GM21576 (cell line): ENCODE data around the gene GNPTAB.
"Not testable (repeated sequence)": the region's sequence is repeated elsewhere in the genome, so short reads cannot be mapped to it uniquely, and the experiment has no call there.

ENCODE experiments used
- ATAC-seq: cut with Tn5 transposase; IDR thresholded peaks from one replicate; pipeline ENCODE4 v1.9.1; 2021; ENCODE audit warnings: mild to moderate bottlenecking, moderate library complexity; ENCODE audit not compliant: unreplicated experiment

Gene GNPTAB

DNA sequence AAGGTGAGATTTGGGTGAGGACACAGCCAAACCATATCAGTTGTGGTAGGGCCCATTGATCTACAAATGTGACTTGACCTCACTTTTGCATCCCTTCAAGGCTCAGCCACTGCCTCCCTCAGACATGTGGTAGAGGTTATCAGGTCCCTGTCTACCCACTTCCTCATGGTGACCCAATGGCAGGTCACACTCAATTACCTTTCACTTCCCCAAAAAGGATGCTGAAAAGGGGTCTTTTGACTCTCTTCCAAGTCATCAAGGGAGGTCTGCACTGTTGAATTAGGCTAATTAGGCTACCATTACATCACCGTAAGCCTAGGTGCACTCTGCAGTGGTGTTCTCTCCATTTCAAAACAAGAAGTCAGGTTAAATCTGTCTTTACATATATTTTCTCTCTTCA, 24.0 kb upstream of the GNPTAB start:
- peak; percentile 50 for ATAC-seq

- ATAC-seq: no peak
These were observed 22.2 kb upstream of the GNPTAB start for GRCh38 chr12:101852998-101853397.

DNA sequence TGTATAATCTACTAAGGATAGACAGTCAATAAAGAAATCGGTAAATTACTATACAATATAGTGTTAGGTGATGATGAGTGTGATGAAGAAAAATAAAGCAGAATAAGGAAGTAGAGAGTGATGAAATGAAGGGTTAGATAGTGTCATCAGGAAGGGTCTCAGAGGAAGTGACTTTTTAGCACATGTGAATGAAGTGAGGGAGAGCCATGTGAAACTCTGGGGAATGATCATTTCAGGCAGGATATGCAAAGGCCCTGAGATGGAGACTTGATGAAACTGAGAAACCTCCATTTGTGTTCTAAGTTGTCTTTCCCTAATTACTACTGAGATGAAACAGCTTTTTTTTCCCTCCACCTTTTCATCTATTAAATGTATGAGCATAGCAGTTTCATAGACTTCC, 19.4 kb upstream of the GNPTAB start:
- no peak for ATAC-seq

DNA sequence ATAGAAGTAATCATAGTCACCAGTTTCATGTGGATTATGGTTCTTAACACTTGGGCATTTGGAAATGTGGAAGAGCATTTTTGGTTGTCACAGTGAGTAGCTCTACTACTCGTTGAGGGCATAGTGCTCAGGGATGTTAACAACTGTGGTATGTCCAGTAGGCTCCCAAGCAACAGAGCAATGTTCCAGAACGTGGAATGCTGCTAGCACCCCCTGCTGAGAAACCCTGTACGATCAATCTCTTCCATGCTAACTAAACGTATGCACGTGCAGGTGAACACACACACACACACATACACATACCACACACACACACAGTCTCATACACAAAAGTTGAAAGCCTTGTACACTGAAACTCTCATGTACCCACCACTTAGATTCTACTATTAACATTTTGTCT, 16.6 kb upstream of the GNPTAB start:
- ATAC-seq: no peak

- ATAC-seq: no peak
These were observed 14.5 kb upstream of the GNPTAB start for GRCh38 chr12:101845137-101845711.

- ATAC-seq: no peak
These were observed 10.3 kb upstream of the GNPTAB start for GRCh38 chr12:101841069-101841468.

GRCh38 chr12:101839324-101840283, 8.8 kb upstream of the GNPTAB start:
- no peak for ATAC-seq

DNA sequence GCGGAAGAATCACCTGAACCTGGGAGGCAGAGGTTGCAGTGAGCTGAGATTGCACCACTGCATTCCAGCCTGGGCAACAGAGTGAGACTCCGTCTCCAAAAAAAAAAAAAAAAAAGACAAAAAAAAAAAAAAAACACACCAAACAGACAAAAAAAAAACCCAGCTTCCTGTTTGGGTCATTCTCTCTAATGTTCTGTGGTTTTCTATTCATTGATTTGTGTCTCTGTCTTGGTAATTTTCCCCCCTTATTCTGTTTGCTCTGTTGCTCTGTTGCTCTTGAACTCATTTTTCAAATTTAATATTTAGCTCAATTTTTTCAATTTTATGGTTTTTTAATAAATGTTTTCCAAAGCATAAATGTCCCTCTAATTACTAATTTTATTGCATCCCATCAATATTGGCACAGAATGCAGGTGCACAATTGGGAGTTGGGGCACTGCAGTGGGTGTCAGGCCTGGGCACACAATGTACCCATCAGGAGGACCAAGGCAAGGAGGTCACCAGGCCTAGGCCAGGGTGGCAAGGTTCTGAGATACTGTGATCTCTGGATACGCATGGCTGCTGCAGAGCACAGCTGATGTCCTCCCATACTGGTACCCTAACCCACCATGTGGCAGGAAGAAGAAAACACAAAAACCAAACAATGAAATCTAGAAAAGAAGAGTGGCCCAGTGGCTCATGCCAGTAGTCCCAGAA, 8.0 kb upstream of the GNPTAB start:
- ATAC-seq: peak; percentile 76

DNA sequence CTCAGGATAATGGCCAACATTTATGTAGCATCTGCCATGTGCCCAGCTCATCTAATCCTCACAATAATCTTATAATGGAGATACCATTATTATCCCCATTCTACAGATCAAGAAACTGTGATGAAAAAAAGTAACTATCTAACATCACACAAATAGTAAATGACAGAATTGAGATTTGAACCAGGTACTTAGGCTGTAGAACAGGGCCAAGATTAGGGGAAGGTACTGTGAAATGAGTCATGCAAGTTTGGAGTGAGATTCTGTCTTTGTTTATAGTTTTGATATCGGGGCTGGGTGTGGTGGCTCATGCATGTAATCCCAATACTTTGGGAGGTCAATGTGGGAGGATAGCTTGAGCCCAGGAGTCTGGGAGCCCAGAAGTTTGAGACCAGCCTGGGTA, 1.3 kb upstream of the GNPTAB start:
- no peak for ATAC-seq

DNA sequence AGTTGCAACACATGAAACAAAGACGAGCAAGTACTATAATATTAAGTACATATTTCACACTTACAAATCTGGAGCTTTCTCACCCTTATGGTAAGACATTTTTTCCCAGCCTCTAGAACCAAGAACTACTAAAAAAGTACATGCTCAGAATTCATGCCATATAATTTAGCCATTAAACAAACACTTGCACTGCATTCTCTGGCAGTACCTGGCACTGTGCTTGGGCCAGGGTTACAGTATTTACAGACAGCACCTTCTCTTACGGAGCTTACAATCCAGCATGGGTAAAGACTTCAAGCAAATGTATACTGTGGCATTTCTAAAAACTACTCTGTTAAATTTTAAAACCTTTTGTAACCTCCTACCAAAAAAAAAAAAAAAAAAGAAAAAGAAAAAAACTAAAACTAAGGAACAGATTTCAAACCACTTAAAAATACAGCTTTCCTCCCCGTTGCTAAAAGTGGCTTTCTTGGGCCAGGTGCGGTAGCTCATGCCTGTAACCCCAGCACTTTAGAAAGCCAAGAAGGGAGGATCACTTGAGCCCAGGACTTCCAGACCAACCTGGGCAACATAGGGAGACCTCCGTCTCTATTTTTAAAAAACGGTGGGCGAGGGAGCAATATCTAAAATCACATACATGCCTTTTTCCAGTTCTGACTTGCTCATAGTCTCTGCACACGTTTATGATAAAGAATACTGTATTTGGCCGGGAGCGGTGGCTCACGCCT, 956 bp downstream of the GNPTAB start:
- no peak for ATAC-seq

DNA sequence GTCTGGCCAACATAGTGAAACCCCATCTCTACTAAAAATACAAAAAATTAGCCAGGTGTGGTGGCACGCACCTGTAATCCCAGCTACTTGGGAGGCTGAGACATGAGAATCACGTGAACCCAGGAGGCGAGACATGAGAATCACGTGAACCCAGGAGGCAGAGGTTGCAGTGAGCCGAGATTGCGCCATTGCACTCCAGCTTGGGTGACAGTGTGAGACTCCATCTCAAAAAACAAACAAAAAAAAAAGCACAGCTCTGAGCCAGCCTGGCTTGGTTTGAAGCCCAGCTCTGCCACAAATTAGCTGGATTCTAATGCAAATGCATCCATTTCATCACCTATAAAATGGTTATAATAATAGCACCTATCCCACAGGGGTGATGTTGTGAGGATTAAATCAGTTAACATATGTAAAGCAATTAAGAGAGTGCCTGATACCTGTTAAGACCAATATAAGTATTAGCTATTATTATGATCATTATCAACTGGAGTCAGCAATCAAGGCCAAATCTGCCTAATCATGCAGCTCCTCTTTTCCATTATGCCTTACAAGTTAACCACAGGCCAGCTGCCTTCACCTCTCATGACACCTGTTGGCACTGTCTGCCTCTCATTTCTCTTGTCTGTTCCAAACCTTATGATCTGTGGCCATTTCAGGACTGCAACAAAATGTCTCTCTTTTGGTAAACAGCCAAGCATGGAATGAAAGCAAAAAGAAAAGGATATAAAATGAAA, 2.1 kb downstream of the GNPTAB start:
- ATAC-seq: no peak

DNA sequence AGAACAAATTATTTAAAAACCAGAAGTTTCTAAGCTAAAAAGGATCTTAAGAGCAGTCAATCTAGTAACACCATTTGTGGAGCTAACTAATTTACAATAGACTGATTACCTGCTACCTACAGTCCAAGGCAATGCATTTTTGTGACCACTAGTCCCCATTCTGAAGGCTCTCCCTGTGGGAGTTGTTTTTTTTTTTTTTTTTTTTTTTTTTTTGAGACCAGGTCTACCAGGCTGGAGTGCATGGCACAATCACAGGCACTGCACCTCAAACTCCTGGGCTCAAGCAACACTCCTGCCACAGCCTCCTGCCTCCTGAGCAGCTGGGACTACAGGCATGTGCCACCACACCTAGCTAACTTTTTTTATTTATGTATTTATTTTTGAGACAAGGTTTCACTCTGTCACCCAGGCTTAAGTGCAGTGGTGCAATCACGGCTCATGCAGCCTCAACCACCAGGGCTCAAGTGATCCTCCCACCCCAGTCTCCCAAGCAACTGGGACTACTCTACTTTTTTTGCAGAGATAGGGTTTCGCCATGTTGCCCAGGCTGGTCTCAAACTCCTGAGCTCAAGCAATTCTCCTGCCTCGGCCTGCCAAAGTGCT, 3.9 kb downstream of the GNPTAB start:
- no peak for ATAC-seq

- ATAC-seq: no peak
These were observed 5.9 kb downstream of the GNPTAB start for GRCh38 chr12:101824831-101825230.

GRCh38 chr12:101823891-101824290, 6.9 kb downstream of the GNPTAB start:
- ATAC-seq: peak; percentile 79

- ATAC-seq: no peak
These were observed 7.7 kb downstream of the GNPTAB start for GRCh38 chr12:101823039-101823438.

- ATAC-seq: peak; percentile 48
These were observed 11.3 kb downstream of the GNPTAB start for GRCh38 chr12:101819467-101819866.

GRCh38 chr12:101818689-101819088, 12.1 kb downstream of the GNPTAB start:
- ATAC-seq: not testable (repeated sequence)

GRCh38 chr12:101813117-101813516, 17.6 kb downstream of the GNPTAB start:
- ATAC-seq: no peak

DNA sequence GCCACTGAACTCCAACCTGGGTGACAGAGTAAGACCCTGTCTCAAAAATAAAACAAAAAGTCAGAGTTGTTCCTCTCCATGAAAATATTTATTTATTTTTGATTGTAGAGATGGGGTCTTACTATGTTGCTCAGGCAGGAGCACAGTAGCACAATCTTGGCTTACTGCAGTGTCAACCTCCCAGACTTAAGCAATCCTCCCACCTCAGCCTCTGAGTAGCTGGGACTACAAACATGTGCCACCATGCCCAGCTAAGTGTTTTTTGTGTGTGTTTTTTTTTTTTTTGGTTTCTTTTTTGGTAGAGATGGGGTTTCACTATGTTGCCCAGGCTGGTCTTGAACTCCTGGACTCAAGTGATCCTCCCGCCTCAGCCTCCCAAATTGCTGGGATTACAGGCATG, 18.0 kb downstream of the GNPTAB start:
- ATAC-seq: not testable (repeated sequence)

DNA sequence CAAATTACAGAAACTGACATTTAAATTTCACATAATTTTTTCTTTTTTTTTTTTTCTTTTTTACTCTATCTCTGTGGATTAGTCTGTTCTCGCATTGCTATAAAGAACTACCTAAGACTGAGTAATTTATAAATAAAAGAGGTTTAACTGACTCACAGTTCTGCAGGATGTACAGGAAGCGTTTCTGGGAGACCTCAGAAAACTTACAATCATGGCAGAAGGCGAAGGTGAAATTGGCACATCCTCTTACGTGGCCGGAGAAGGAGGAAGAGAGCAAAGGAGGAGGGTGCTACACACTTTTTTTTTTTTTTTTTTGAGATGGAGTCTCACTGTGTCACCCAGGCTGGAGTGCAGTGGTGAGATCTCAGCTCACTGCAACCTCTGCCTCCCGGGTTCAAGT, 19.4 kb downstream of the GNPTAB start:
- ATAC-seq: not testable (repeated sequence)
